KG1 (cell line): ENCODE data around the gene CHD5.
"Not testable (repeated sequence)": the region's sequence is repeated elsewhere in the genome, so short reads cannot be mapped to it uniquely, and the experiment has no call there.

Source experiments
- DNase-seq: peaks from one replicate; lab custom pipeline; 2025; lab: John Stamatoyannopoulos, UW

CHD5 gene

DNA sequence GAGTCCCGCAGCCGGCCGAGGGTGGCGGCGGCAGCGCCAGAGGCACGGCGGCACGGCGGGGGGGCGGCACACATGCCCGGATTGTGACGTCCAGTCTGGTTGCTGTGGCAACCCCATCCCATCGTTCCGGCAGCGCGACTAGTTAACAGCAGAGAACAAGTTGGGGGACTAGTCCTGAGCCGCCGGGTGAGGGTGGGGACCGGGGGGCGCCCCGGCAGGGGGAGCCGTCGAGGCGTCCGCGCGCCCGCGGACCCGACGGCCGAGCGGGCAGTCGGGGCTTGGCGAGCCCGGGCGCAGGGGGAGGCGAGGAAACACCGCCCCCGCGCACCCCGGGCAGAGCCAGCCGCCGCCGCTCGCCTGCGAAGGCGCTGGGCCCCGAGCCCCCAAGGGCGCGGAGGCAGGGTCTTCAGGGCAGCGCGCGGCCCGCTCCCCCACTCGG is at the start of gene CHD5:
Gene CHD5, minus strand, starts transcription at position 54 of the 439 bp plus-strand sequence. CDS start 298 bp downstream, outside the sequence.
- no peak for DNase-seq

DNA sequence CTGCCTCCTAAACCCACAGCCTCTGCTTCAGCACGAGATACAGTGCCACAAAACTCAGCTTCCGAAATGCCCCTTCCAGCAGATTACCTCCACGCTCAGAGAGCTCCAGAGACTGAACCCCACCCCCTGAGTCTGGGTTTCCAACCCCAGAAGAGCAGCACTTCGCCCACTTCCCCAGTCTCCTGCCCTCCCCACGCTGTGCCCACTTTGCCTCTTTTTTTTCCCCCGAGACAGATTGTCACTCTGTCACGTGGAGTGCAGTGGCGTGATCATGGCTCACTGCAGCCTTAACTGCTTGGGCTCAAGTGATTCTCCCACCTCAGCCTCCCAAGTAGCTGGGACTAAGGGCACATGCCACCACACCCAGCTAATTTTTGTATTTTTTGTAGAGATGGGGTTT is 45.5 kb upstream of the CHD5 start:
- no peak for DNase-seq

DNA sequence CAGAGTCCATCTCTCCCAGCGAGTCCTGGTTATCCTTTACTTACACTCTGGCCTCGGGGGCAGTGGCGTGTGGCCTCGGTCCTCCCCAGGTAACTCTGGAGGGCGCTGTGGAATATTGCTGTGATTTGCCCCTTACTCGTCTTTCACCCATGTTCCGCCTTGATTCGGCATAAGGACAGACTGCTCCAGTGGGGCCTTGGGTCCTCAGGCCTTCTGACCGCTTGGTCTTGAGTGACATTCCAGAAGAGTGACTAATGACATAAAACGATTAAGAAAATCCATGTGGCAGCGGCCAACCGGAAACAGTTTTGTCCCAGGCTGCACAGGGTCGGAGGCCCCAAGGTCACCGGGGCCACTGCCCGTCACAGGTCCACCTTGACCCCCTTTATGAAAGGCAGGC is 44.6 kb upstream of the CHD5 start:
- DNase-seq: no peak

DNA sequence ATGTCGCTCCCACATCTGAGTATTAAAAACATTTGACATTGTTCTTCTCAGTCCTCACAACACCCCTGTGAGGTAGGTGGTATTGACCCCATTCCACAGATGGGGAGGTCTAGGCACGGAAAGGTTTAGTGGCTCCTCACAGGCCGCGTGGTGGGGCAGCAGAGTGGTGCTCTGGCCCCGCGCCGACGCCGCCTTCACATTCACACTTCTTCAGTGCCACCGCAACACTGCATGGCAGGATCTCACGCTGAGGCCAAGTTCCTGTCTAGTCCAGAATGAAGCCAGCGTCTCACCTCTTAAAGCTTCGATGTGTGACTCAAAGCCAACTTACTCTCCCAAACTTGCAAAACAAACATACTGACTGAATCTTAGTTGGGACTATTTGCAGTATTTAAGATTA is 43.5 kb upstream of the CHD5 start:
- DNase-seq: no peak

DNA sequence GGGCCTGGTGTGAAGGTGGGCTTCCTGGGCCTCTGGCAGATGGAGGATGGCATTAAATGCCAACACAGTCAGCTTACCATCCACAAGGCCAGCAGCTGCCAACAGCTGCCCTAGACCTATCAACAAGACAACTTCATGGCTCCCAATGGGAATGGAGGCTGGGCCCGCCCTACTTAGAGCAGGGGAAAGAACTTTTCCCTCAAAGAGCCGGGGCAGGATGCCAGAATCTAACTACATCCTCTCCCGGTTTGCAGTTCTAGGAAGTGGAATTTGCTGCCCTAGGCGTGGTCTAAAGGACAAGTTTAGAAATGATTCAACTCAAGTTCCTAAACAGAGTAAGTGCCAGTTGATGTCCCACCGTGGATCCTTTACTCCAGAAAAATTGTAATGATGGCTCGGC is 42.5 kb upstream of the CHD5 start:
- DNase-seq: no peak

DNA sequence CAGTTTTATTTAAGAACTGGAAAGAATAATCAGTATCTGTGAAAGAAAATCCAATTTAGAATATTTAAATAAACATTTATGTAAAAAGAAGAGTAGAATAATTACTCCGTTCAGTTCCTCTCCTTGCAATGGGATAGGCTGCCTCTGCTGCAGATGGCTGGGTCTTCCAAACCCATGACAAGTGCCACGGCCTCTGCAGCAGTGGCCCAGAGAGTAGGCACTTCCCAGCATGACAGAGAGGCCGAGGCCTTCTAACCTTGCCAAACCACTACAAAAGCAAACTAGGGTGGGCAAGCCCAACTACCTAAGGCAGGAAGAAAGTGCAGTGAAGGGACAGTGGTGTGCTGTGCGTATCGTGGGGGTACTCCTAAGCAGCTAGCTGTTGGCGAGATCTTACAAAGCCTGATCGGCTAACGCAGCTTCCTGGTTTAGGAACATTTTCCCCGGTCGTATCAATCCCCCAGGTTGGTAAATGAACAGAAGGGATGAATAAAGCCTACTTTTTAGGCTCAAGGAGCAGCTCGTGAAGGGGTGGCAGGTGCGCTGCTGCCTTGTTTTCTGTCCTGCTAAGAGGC is 41.2 kb upstream of the CHD5 start:
- no peak for DNase-seq

DNA sequence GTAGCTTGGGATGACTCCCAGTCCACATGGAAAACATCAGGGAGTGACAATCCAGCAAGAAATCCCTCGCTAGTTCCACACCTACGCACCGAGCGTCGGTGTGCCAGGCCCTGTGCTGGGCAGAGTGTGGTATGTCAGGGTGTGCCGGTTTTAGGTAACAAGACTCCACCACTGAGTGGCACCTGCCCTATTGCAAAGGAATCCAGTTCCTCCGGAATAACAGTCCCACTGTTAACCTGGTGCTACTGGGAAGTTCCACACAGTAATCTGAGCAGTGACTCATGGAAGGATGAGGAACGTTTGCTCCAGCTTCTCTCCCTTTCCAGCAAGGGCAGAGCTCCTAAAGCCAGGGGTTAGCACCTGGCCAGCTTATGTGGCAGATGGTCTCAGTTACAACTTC is 40.1 kb upstream of the CHD5 start:
- DNase-seq: no peak

DNA sequence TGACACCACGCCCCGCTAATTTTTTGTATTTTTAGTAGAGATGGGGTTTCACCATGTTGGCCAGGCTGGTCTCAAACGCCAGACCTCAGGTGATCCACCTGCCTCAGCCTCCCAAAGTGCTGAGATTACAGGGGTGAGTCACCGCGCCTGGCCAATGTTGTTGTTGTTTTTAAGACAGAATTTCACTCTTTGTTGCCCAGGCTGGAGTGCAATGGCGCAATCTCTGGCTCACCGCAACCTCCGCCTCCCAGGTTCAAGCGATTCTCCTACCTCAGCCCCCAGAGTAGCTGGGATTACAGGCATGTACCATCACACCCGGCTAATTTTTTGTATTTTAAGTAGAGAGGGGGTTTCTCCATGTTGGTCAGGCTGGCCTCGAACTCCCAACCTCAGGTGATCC is 39.5 kb upstream of the CHD5 start:
- not testable (repeated sequence) for DNase-seq

DNA sequence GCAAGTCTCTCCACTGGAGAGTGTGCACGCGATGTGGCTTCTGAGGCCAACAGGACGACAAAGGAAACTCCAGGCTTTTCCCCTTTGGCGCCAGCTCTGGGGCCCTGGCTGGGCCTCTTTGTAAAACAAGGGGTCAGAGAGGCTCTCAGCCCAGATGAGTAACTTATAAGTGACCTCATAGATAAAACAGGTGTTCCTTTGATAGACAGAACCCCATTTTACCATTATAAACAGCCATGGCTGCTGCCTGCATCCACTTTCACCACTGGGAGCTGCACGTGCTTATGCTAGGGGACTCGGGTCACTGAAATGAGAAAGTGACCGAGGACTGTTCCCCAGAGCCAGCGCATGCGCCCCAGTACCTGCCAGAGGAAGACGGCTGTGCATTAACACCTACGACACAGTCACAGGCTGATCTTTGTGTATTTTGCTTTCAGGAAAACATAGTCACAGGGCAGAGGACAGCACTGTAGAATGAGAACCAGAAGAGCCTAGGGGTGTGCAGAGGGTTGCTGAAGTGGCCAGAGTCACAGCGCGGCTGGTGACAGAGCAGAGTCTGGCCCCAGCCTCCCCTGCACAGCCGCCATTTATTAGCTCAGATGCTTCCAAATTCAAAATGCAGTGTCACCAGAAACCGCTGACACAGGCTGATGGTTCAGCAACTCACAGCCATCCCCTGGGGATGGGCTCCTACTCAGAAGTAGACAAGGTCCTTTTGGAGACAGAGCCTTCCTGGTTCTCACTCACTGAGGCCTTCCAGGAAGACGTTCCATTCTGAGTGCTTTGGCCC is 38.4 kb upstream of the CHD5 start:
- DNase-seq: no peak

DNA sequence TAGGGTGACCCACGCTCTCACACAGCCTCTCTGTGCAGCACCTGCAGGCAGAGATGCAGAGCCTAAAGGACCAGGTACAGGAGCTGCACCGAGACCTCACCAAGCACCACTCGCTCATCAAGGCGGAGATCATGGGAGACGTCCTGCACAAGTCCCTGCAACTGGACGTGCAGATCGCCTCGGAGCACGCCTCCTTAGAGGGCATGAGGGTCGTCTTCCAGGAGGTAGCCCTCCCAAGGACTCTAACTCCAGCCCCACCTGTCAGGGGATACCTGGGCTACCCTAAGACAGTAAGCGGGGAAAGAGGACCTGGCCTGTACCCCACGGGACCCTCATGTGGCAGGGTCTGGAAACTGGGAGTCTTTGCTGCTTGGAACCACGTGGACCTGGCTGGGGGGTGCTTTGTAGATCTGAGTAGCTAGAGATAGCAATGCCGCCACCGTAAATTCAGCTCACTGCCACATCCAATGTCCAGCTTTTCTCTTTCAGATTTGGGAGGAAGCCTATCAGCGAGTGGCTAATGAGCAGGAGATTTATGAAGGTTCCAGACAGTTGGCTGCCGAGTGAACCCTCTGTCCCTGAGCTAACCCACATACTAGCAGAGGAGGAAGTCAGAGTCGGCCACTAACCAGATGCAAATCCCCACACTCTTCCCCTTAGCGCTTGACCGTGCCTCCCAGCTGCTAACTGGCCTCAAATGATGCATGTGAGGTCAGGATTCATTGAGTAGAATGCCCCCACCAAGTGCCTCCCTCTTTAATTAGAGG is 32.3 kb upstream of the CHD5 start:
- DNase-seq: peak; percentile 27

DNA sequence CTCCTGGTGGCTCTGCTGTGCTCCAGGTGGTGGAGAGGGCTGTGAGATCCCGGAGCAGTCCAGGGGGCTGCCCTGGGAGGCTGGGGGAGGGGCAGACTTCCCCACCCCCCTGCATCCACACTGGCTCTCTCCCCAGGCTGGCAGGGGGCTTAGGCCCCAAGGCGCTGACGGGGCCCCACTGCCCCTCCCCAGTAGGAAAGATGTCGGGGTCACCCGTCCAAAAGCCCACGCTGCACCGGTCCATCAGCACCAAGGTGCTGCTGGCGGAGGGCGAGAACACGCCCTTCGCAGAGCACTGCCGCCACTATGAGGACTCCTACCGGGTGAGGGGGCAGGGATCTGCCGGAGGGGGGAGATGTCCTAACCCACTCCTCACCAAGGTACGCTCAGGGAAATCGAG is 31.6 kb upstream of the CHD5 start:
- no peak for DNase-seq

DNA sequence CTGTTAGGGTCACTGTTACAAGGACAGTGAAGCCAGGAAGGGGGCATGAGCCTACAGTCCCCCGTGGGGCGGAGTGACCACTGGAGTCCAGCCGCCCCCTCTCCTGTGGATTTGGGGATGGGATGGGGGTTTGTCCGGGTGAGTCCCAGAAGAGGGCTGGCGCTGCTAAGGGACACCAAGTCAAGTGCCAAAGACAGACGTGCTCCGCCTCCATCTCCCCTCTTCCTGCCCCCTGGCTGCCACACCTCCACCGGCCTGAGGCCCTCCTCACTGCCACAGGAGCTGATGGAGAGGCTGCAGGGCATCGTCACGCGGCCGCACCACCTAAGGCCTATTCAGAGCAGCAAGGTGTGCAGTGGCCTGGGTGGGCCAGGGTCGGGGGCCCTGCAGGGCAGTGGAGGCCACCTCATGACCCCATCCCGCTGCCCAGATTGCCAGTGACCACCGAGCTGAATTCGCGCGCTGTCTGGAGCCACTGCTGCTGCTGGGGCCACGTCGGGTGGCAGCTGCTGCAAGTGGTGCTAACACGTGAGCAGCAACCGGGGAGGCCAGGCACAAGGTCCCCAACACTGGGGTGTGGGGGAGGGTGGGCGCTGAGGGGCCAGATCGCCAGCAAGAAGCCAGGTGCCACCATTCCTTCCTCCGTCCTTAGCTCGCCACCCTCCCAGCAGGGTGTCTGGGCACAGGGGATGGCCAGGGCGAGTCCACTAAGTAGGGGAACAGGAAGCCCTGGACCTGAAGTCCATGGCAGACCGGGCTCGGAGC is 30.7 kb upstream of the CHD5 start:
- no peak for DNase-seq

DNA sequence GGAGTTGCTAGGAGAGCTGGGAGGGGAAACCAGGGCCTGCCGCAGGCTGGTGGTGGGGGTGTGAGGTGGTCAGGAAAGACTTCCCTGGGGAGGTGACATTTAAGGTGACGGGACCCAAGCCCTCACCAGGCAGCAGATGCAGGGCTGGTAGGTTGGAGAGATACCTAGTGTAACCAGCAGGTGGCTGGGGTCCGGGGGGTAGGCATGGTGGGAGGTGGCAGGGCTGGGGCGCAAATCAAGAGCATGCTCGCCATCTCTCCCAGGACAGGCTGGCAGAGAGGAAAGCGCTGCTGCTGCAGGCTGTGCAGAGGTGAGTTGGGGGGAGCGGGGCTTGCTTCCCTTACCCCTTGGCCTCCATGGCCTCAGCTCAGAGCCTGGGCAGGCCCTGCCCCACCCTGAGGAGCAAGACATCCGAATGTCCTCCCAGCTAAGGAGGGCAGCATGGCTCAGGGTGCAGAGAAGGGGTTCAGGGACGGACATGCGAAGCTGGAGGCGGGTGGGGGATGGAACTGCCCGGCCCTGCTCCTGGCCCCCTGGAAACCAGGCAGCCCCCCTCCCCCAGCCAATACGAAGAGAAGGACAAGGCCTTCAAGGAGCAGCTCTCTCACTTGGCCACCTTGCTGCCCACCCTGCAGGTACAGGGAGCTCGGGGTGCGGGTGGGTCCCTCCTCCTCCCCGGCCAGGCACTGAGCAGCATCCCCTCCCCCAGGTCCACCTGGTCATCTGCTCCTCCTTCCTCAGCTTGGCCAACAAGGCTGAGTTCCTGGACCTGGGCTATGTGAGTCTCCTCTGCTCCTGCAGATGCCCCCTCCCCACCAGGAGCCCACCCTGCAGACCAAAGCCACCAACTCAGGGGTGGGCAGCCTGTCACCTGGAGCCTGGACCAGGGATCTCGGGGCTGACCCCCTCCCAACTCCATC is 29.8 kb upstream of the CHD5 start:
- DNase-seq: no peak

DNA sequence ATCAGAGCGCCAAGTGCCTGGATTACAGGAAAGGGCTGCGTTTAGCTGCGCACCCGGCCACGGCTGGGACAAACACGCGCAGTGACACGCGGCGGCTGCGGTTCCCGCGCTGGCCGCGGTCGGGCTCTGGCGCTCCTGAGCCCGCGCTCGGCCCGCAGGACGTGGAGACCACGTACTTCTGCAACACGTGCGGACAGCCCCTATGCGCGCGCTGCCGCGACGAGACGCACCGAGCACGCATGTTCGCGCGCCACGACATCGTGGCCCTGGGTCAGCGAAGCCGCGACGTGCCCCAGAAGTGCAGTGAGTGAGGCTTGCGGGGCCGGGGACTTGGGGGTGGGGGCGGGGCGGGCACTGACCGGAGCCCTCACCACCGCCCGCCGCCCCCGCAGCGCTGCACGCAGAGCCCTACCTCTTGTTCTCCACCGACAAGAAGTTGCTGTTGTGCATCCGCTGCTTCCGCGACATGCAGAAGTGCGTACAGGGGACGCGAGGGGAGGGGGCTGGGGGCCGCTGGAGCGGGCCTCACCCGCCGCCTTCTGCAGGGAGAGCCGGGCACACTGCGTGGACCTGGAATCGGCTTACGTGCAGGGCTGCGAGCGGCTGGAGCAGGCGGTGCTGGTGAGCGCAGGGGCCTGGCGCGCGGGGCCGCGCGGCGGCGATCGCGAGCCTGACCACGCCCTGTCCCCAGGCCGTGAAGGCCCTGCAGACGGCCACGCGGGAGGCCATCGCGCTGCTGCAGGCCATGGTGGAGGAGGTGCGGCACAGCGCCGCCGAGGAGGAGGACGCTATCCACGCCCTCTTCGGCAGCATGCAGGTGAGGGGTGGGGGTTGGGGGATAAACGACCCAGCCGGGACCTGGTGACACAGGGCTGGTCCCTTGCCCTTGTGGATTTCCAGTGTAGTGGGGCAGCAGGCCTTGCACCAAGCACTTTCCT is 28.9 kb upstream of the CHD5 start:
- DNase-seq: no peak

DNA sequence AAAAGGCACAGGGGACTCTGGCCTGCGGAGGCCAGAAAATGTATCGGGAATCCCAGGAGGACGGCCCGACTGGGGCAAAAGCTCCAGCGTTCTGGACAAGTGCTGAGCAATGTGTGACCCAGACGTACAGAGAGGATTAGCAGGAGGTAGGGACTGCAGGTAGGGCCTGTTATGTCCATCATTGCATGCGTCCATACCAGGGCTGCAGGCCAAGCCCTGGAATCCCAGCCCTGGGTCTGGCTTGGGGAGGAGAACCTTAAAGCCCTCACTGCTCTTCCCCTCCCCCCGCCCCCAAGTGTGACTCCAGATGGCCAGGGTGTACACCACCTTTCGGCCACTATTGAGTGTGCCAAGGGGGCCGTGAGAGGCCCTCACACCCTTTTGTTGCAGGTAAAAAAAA is 27.8 kb upstream of the CHD5 start:
- DNase-seq: no peak

DNA sequence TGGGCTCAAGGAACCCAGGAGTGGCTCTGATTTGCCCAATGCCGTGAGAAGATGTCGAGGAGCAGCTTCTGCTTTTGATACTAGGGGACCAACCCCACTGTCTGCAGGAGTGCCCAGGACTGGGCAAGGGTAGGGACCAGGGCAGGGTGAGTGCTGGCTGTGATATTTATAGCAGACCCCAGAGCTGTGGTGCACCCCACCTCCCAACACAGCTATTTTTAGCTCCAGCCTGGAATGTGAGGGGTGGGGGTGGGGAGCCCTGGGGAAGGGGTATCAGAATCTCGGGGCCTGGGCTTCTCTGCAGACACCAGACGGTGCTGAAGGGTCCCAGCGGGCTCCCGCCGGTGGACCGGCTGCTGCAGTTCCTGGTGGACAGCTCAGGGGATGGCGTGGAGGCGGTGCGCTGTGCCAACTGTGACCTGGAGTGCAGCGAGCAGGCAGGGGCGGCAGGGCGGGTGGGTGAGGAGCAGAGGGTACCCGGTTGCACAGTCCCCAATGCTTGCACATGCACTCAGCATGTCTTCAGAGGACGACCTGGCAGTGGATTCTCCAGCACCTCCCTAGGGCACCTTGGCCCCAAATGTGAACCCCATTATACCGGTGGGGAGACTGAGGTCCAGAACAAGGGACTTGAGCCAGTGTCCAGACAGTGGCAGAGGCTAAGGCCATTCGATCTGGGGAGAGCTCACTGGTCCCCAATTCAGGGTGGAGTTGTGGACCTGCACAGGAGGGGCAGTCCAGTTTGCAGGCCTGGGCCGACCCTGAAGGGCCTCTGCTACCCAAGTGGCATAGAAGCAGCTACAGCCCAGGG is 27.2 kb upstream of the CHD5 start:
- DNase-seq: no peak

DNA sequence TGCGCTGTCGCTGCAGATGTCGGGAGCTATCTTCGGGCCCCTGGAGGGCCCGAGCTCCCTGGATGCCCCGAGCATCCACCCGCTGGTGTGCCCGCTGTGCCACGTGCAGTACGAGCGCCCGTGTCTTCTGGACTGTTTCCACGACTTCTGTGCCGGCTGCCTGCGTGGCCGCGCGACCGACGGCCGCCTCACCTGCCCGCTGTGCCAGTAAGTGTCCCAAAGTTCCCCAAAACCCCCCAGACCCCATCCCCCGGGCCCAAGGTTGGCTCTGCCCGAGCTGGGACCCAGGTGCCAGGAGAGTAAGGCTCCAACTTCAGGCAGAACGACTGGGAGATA is 26.4 kb upstream of the CHD5 start:
- no peak for DNase-seq

DNA sequence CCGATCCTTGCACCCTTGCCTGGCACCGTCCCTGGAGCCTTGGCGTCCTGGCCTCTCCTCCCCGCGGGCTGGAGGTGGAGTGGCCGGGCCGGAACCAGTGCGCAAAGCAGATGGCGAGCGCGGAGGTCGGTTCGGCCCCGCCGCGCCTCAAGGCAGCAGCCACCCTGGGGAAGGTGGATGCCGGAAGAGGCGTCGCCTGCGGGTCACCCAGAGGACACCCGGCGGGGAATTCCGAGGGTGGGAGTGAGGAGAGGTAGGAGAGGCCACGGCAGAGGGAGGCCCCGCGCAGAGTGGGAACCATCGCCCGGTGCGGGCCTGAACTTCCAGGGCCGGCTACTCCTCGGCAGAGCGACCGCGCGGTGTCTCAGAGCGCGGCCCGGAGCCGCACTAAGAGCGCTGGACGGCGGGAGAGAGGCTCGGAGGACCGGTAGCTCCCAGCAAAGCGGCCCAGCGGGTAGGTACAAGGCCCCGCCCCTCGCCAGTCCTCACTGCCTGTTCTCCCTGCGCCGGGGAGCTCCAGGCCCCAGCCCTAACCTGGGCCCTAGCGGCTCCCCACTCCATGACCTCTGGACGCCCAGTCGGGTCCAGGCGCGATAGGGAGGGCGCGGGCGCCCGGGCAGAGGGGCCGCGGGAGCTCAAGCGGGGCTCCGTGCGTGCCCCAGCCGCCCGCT is 25.9 kb upstream of the CHD5 start, which contains the start of gene RNF207:
Gene RNF207, plus strand, starts transcription at position 271 of the 671 bp plus-strand sequence. CDS start 417 bp downstream, outside the sequence.
- DNase-seq: no peak

DNA sequence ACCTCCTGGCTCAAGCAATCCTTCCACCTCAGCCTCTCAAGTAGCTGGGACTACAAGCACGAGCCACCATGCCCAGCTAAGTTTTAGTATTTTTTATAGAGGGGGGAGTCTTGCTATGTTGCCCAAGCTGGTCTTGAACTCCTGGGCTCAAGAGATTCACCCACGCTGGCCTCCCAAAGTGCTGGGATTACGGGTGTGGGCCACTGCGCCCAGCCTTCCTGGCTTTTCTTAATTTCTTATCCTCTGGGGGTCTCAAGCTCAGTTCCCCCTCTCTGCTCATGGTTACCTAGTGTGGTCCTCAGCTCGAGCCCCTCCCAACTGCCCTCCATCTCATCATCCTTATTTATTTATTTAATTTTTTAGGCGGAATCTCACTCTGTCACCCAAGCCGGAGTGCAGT is 22.1 kb upstream of the CHD5 start:
- no peak for DNase-seq
